Lower lobe of right lung (tissue), 2 donors: ENCODE measurements around the gene C21orf58. TPM values are rescaled to one million over a fixed set of nuclear protein-coding genes. Genes with fewer than 3 reads are reported as not detected.

Experiments
- ATAC-seq, 2 donors: fragments of 200-7000 bp; cut with Tn5 transposase; one replicate each; pipeline ENCODE4 v1.9.1; 2020 to 2022; ENCODE audit warnings: mild to moderate bottlenecking in 2 of 2, moderate library complexity in 2 of 2
- DNase-seq: peaks from one replicate; pipeline ENCODE4 v3.0.0-alpha.2; 2020
- H3K27ac ChIP-seq: fragments of 200-600 bp; one replicate; pipeline ENCODE4 v1.8.0; 2022
- H3K27me3 ChIP-seq: fragments of 200-600 bp; one replicate; pipeline ENCODE4 v1.8.0; 2022; ENCODE audit warnings: low read depth
- H3K36me3 ChIP-seq: fragments of 200-600 bp; one replicate; pipeline ENCODE4 v1.8.0; 2022; ENCODE audit warnings: mild to moderate bottlenecking
- H3K4me1 ChIP-seq: fragments of 200-600 bp; one replicate; pipeline ENCODE4 v1.8.0; 2022
- H3K4me3 ChIP-seq: fragments of 200-600 bp; one replicate; pipeline ENCODE4 v1.8.0; 2022; ENCODE audit warnings: mild to moderate bottlenecking
- H3K9me3 ChIP-seq: fragments of 200-600 bp; one replicate; pipeline ENCODE4 v1.8.0; 2022
- intact Hi-C: fragments of 100-400 bp; cut with DNase I; formaldehyde crosslinking; loops from one replicate; pipeline ENCODE4 v1.11.0; 2022
- total RNA-seq: library from RNA; stranded (reverse); fragmentation: NEBNext Ultra II Directional; extraction: Animal tissue kit (Norgen Biotek cat#: 25700); gene quantifications from one replicate; pipeline ENCODE4 v1.2.1, GENCODE V29; 2021
- TF ChIP-seq, protein P1 (sequence below): fragments of 200-600 bp; IDR thresholded peaks from one replicate; pipeline ENCODE4 v1.8.0; 2022; ENCODE audit warnings: antibody characterized with exemption, mild to moderate bottlenecking
- donor health status: DM: no; HTN: yes; CAD: no; lungs with severe emphysema.

C21orf58 gene
- total RNA-seq, 1 donor from 2014 or later: 9.5 TPM

DNA sequence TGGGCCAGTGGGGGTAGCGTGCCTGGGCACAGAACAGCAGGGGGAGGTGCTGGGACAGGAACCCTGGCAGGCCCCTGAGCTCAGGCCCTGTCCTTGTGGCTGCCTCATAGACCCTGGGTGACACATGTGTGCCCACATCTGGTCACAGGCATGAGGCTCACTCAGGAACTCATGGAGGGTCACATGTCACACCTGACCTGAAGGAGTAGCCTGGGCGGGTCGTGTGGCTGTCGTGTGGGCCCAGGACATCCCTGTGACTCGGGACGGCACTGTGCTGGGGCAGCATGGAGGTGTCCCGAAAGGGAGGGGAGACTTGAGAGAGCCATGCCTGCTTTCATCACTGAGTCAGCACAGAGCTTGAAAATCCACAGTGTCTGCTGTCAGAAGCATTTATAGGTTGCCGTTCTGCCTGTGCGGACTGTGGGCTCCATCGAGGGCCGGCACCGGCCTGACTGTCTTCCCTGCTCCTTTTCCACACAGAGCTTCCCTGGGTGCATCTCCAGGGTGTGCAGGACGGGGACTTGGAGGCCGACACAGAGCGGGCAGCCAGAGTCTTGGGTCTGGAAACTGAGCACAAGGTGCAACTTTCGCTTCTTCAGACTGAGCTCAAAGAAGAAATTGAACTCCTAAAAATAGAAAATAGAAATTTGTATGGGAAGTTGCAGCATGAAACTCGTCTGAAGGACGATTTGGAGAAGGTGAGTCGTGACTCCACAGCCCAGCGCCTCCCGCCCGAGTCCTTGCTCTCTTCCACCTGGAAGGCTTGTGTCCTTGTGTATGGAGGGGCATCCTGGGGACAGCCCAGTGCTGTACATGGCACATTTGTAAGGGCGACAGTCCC, 33.0 kb upstream of the C21orf58 start:
- TF ChIP-seq, protein P1, sequence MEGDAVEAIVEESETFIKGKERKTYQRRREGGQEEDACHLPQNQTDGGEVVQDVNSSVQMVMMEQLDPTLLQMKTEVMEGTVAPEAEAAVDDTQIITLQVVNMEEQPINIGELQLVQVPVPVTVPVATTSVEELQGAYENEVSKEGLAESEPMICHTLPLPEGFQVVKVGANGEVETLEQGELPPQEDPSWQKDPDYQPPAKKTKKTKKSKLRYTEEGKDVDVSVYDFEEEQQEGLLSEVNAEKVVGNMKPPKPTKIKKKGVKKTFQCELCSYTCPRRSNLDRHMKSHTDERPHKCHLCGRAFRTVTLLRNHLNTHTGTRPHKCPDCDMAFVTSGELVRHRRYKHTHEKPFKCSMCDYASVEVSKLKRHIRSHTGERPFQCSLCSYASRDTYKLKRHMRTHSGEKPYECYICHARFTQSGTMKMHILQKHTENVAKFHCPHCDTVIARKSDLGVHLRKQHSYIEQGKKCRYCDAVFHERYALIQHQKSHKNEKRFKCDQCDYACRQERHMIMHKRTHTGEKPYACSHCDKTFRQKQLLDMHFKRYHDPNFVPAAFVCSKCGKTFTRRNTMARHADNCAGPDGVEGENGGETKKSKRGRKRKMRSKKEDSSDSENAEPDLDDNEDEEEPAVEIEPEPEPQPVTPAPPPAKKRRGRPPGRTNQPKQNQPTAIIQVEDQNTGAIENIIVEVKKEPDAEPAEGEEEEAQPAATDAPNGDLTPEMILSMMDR: no peak
- no peak overlapping the region for H3K4me3 ChIP-seq
- H3K9me3 ChIP-seq: no peaks in the 10 kb centered on the region
- no peaks in the 10 kb centered on the region for H3K4me1 ChIP-seq
- no peak for DNase-seq
- ATAC-seq: peak in 1 of 2 donors; percentile 7
- H3K27me3 ChIP-seq: no peaks in the 10 kb centered on the region
- H3K27ac ChIP-seq: no peak overlapping the region
- intact Hi-C loops: no loop called here
- peaks cover 91% of the 10 kb centered on the region for H3K36me3 ChIP-seq

DNA sequence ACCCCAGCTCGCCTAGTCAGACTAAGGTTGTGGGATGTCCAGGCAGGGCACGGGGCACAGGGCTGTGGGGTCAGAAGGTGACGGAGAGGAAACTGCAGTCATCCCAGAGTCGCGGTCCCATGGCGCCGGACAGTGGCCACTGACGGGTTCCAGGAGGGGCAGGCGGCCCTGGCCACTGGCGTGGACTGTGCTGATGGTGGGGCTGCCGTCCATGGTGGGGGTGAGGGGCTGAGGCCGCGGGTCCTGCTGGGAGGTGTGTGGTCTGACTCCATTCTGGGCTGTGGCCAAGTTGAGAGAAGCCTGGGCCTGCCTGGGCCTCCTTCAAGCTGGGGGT, 32.3 kb upstream of the C21orf58 start:
- H3K27me3 ChIP-seq: no peaks in the 10 kb centered on the region
- no peak overlapping the region for H3K4me3 ChIP-seq
- TF ChIP-seq, protein P1: no peak
- H3K9me3 ChIP-seq: no peaks in the 10 kb centered on the region
- H3K4me1 ChIP-seq: no peaks in the 10 kb centered on the region
- intact Hi-C loops: no loop called here
- no peak overlapping the region for H3K27ac ChIP-seq
- ATAC-seq: peak in 1 of 2 donors; percentile 17
- no peak for DNase-seq
- peaks cover 92% of the 10 kb centered on the region for H3K36me3 ChIP-seq

DNA sequence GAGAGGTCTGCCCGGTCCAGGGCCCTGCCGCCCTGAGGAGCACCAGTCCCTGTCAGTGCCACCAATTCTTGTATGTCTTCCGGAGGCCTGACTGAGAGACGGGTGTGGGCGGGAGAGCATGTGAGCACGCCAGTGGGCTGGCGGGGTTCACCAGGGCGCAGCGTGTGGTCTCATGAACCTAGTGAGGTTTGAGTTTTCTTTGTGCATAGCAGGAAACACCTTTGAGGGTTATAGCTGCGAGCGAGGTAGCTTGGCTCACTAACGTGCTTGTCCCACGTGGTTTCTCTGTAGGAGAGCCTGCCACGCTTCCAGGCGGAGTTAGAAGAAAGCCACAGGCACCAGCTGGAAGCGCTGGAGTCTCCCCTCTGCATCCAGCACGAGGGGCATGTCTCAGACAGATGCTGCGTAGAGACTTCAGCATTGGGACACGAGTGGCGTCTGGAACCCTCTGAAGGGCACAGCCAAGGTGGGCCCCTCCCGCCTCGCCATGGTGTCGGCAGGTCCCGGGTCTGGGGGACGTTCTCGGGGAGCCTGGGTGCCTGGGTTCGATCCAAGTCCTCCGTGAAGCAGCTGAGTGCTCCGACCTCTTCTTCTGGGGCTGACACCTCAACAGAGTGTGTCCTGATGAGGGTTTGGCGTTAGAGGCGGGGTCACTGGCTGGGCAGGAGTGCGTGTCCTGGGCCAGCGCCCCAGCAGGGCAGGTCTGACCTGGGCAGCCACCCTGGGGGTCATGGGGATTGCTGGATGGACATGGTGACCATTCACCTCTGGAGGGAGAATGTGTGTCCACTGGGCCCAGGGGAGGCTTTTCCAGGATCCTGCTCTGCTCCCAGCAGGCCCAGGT, 31.7 kb upstream of the C21orf58 start:
- Histone ChIP-seq H3K4me1 (no peaks in the 10 kb centered on the region), H3K27me3 (no peaks in the 10 kb centered on the region), H3K27ac (no peak overlapping the region), H3K4me3 (no peak overlapping the region), H3K36me3 (peaks cover 93% of the 10 kb centered on the region), H3K9me3 (no peaks in the 10 kb centered on the region)
- DNase-seq: no peak
- intact Hi-C loops: no loop called here
- TF ChIP-seq, protein P1: no peak
- peak in 1 of 2 donors; percentile 7 for ATAC-seq

DNA sequence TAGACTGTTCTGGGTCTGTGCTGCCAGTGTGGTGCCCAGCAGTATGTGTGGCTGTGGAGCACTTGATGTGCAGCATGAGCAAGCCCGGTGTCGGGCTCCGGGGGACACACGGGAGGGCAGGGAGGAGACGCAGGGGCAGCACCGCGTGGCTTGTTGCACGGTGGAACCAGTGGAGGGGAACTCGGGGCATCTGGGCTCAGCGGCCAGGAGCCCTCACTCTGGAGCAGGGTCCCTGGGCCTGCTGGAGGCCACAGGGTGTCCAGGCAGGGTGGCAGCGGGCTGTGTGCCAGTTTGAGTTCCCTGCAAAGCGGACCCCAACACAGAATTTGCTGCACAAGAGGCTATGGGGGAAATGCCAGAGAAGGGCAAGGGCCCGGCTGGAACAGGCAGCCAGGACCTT, 30.8 kb upstream of the C21orf58 start:
- DNase-seq (no peak), ATAC-seq (no peak)
- no peak overlapping the region for H3K27ac ChIP-seq
- no peaks in the 10 kb centered on the region for H3K4me1 ChIP-seq
- no peaks in the 10 kb centered on the region for H3K9me3 ChIP-seq
- TF ChIP-seq, protein P1: no peak
- no peak overlapping the region for H3K4me3 ChIP-seq
- intact Hi-C loops: no loop called here
- peaks cover 96% of the 10 kb centered on the region for H3K36me3 ChIP-seq
- no peaks in the 10 kb centered on the region for H3K27me3 ChIP-seq

DNA sequence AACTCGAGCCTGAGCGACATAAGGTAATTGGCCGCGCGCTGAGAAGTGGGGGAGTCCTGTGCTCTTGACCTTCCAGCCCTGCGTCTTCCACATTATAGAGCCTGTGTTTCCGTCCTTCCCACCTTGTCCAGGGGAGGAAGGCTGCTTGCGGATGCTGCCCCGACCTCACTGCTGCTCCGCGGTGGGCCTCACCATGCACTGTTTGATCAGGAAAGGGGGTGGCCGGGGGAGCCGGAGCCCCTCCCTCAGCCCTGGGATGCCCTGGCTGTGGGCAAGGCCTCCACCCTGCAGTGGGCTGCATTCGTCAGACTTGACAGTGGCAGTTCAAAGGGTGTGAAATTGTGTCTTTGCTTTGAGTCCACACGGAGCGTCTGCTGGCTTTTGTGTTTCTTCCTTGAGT, 30.4 kb upstream of the C21orf58 start:
- Histone ChIP-seq H3K36me3 (peaks cover 98% of the 10 kb centered on the region), H3K4me1 (no peaks in the 10 kb centered on the region), H3K9me3 (no peaks in the 10 kb centered on the region), H3K27me3 (no peaks in the 10 kb centered on the region), H3K27ac (no peak overlapping the region), H3K4me3 (no peak overlapping the region)
- DNase-seq (no peak), ATAC-seq (no peak)
- TF ChIP-seq, protein P1: no peak
- intact Hi-C loops: no loop called here
